HepG2 (cell line): ENCODE results near the gene MYOM1. TPM values are rescaled to one million over a fixed set of nuclear protein-coding genes. Genes with fewer than 3 reads are reported as not detected.

ENCODE experiments used
- HIVEP1 ChIP-seq: sonication (generic); formaldehyde crosslinking; IDR thresholded peaks from 2 replicates; pipeline ENCODE4 v1.4.0; 2020; ENCODE audit warnings: mild to moderate bottlenecking, missing genetic modification reagents
- SPEN ChIP-seq: sonication (generic); formaldehyde crosslinking; IDR thresholded peaks from 2 replicates; pipeline ENCODE4 v1.5.1; 2020; ENCODE audit warnings: low read depth, mild to moderate bottlenecking, missing genetic modification reagents
- SYNCRIP ChIP-seq: fragments of 200-400 bp; formaldehyde crosslinking; IDR thresholded peaks from 2 replicates; pipeline ENCODE4 v1.6.1; 2018; ENCODE audit warnings: mild to moderate bottlenecking, low read depth, low read length; ENCODE audit not compliant: insufficient read depth
- TBX3 ChIP-seq: fragments of 450-650 bp; IDR thresholded peaks from 2 replicates; pipeline ENCODE4 v1.6.1; 2017; ENCODE audit warnings: antibody characterized with exemption, mild to moderate bottlenecking, inconsistent platforms, borderline replicate concordance
- THAP11 ChIP-seq: IDR thresholded peaks from 2 replicates; pipeline ENCODE4 v1.6.1; 2016; ENCODE audit warnings: missing biosample characterization, missing genetic modification reagents
- TOE1 ChIP-seq: sonication (generic); formaldehyde crosslinking; IDR thresholded peaks from 2 replicates; pipeline ENCODE4 v1.4.0; 2020; ENCODE audit warnings: mild to moderate bottlenecking, missing genetic modification reagents
- ZNF329 ChIP-seq: sonication (generic); formaldehyde crosslinking; IDR thresholded peaks from 2 replicates; pipeline ENCODE4 v1.9.0; 2021; ENCODE audit warnings: low read depth, mild to moderate bottlenecking, missing genetic modification reagents
- ZNF75D ChIP-seq: sonication (generic); formaldehyde crosslinking; IDR thresholded peaks from 2 replicates; pipeline ENCODE4 v1.8.1; 2023; ENCODE audit warnings: missing genetic modification reagents, mild to moderate bottlenecking, borderline replicate concordance
- ZSCAN20 ChIP-seq: sonication (generic); formaldehyde crosslinking; IDR thresholded peaks from 2 replicates; pipeline ENCODE4 v1.4.0; 2020; ENCODE audit warnings: missing genetic modification reagents, mild to moderate bottlenecking, borderline replicate concordance
- polyA plus RNA-seq, 8 experiments: library from polyadenylated mRNA; depleted of rRNA in 3 of 8; stranded (reverse) in 7 of 8; unstranded in 1 of 8; fragments of >200 nt; fragmentation: Illumina TruSeq in 4 of 8; extraction: Trizol in 4 of 8; gene quantifications; 2 replicates each; pipeline versions ENCODE4 v1.2.1 to v1.2.3, GENCODE V29; 2011 to 2016; ENCODE audit warnings: low read depth in 4 of 8, missing spikeins in 1 of 8, mixed read lengths in 1 of 8; ENCODE audit not compliant: insufficient read depth in 1 of 8
- total RNA-seq, 5 experiments: library from RNA; depleted of rRNA; stranded (reverse); fragments of >200 nt; fragmentation: Illumina TruSeq; extraction: Trizol; gene quantifications; 2 replicates each; pipeline ENCODE4 v1.2.3, GENCODE V29; 2016; ENCODE audit warnings: low read depth in 1 of 5
- TF ChIP-seq, protein P1 (sequence below): fragments of 450-650 bp; IDR thresholded peaks from 2 replicates; pipeline ENCODE4 v1.6.1; 2017; ENCODE audit warnings: mild to moderate bottlenecking
- TF ChIP-seq, protein P2 (sequence below): sonication (generic); formaldehyde crosslinking; conservative IDR thresholded peaks from 2 replicates; pipeline ENCODE4 v1.4.0; 2020; ENCODE audit warnings: missing genetic modification reagents
- TF ChIP-seq, protein P3 (sequence below): sonication (generic); formaldehyde crosslinking; IDR thresholded peaks from 2 replicates; pipeline ENCODE4 v1.4.0; 2020; ENCODE audit warnings: missing genetic modification reagents, borderline replicate concordance
- TF ChIP-seq, protein P4 (sequence below): sonication (generic); formaldehyde crosslinking; IDR thresholded peaks from 2 replicates; pipeline ENCODE4 v1.5.0; 2020; ENCODE audit warnings: mild to moderate bottlenecking, missing genetic modification reagents, borderline replicate concordance
- TF ChIP-seq, protein P5 (sequence below): sonication (generic); formaldehyde crosslinking; IDR thresholded peaks from 2 replicates; pipeline ENCODE4 v1.5.0; 2020; ENCODE audit warnings: mild to moderate bottlenecking, missing genetic modification reagents

The MYOM1 gene
- total and polyA plus RNA-seq, 2 of the 13 experiments (the other 11 are each of a cell fraction or from before 2014, with no cell fraction given) = 0.46 to 0.98 TPM

DNA sequence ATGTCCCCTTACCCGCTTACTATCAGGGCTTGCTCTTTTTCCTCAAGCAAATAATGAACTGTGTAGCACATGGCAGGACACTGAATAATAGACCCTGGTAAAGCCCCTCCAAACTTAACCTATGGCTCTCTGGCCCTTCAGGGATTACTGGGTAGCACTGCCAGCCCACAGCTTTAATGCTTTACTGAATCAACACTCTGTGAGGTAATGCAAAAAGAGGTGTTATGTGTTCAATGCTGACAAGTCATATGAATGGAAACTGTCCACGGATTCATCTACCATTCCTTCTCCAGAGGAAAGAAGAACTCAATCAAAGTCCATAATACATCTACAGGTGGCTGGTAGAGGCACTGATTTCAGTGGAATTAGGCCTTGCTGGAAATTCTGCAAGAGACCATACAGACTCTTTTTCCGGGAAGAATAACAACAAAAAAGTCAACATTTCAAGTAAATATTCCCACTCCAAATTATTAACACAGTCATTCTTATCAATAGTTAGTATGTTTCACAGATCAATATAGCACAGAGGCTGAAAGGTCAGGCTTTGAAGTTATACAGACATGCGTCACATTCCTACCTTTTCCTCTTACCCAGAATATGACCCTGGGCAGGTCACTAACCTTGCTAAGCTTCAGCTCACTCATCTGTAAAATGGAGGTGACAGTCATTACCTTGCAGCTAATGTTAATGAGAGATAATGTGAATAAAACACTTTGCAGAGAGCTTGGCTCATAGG is 13.8 kb upstream of the MYOM1 start (continued):
- TF ChIP-seq, protein P1, sequence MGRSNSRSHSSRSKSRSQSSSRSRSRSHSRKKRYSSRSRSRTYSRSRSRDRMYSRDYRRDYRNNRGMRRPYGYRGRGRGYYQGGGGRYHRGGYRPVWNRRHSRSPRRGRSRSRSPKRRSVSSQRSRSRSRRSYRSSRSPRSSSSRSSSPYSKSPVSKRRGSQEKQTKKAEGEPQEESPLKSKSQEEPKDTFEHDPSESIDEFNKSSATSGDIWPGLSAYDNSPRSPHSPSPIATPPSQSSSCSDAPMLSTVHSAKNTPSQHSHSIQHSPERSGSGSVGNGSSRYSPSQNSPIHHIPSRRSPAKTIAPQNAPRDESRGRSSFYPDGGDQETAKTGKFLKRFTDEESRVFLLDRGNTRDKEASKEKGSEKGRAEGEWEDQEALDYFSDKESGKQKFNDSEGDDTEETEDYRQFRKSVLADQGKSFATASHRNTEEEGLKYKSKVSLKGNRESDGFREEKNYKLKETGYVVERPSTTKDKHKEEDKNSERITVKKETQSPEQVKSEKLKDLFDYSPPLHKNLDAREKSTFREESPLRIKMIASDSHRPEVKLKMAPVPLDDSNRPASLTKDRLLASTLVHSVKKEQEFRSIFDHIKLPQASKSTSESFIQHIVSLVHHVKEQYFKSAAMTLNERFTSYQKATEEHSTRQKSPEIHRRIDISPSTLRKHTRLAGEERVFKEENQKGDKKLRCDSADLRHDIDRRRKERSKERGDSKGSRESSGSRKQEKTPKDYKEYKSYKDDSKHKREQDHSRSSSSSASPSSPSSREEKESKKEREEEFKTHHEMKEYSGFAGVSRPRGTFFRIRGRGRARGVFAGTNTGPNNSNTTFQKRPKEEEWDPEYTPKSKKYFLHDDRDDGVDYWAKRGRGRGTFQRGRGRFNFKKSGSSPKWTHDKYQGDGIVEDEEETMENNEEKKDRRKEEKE = no peak
- TF ChIP-seq ZNF75D (CRISPR knock-in tag) (no peak), ZNF329 (no peak), TBX3 (peak; percentile 96), HIVEP1 (CRISPR knock-in tag) (no peak), SPEN (CRISPR knock-in tag) (no peak), SYNCRIP (no peak), THAP11 (CRISPR knock-in tag) (0 out of 2 replicates have a peak, but pooled peaks have one; percentile 47), TOE1 (CRISPR knock-in tag) (no peak; the same call in none of the 2 replicates), ZSCAN20 (CRISPR knock-in tag) (no peak)
- TF ChIP-seq, protein P2, sequence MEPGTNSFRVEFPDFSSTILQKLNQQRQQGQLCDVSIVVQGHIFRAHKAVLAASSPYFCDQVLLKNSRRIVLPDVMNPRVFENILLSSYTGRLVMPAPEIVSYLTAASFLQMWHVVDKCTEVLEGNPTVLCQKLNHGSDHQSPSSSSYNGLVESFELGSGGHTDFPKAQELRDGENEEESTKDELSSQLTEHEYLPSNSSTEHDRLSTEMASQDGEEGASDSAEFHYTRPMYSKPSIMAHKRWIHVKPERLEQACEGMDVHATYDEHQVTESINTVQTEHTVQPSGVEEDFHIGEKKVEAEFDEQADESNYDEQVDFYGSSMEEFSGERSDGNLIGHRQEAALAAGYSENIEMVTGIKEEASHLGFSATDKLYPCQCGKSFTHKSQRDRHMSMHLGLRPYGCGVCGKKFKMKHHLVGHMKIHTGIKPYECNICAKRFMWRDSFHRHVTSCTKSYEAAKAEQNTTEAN (CRISPR knock-in tag) = peak; percentile 89; the same call in 1 of the 2 replicates
- TF ChIP-seq, protein P3, sequence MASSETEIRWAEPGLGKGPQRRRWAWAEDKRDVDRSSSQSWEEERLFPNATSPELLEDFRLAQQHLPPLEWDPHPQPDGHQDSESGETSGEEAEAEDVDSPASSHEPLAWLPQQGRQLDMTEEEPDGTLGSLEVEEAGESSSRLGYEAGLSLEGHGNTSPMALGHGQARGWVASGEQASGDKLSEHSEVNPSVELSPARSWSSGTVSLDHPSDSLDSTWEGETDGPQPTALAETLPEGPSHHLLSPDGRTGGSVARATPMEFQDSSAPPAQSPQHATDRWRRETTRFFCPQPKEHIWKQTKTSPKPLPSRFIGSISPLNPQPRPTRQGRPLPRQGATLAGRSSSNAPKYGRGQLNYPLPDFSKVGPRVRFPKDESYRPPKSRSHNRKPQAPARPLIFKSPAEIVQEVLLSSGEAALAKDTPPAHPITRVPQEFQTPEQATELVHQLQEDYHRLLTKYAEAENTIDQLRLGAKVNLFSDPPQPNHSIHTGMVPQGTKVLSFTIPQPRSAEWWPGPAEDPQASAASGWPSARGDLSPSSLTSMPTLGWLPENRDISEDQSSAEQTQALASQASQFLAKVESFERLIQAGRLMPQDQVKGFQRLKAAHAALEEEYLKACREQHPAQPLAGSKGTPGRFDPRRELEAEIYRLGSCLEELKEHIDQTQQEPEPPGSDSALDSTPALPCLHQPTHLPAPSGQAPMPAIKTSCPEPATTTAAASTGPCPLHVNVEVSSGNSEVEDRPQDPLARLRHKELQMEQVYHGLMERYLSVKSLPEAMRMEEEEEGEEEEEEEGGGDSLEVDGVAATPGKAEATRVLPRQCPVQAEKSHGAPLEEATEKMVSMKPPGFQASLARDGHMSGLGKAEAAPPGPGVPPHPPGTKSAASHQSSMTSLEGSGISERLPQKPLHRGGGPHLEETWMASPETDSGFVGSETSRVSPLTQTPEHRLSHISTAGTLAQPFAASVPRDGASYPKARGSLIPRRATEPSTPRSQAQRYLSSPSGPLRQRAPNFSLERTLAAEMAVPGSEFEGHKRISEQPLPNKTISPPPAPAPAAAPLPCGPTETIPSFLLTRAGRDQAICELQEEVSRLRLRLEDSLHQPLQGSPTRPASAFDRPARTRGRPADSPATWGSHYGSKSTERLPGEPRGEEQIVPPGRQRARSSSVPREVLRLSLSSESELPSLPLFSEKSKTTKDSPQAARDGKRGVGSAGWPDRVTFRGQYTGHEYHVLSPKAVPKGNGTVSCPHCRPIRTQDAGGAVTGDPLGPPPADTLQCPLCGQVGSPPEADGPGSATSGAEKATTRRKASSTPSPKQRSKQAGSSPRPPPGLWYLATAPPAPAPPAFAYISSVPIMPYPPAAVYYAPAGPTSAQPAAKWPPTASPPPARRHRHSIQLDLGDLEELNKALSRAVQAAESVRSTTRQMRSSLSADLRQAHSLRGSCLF (CRISPR knock-in tag) = no peak
- TF ChIP-seq, protein P4, sequence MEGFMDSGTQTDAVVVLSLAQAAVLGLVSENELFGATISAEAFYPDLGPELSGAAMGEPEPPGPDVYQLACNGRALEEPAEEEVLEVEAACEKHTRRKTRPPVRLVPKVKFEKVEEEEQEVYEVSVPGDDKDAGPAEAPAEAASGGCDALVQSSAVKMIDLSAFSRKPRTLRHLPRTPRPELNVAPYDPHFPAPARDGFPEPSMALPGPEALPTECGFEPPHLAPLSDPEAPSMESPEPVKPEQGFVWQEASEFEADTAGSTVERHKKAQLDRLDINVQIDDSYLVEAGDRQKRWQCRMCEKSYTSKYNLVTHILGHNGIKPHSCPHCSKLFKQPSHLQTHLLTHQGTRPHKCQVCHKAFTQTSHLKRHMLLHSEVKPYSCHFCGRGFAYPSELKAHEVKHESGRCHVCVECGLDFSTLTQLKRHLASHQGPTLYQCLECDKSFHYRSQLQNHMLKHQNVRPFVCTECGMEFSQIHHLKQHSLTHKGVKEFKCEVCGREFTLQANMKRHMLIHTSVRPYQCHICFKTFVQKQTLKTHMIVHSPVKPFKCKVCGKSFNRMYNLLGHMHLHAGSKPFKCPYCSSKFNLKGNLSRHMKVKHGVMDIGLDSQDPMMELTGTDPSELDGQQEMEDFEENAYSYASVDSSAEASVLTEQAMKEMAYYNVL (CRISPR knock-in tag) = peak; percentile 92
- TF ChIP-seq, protein P5, sequence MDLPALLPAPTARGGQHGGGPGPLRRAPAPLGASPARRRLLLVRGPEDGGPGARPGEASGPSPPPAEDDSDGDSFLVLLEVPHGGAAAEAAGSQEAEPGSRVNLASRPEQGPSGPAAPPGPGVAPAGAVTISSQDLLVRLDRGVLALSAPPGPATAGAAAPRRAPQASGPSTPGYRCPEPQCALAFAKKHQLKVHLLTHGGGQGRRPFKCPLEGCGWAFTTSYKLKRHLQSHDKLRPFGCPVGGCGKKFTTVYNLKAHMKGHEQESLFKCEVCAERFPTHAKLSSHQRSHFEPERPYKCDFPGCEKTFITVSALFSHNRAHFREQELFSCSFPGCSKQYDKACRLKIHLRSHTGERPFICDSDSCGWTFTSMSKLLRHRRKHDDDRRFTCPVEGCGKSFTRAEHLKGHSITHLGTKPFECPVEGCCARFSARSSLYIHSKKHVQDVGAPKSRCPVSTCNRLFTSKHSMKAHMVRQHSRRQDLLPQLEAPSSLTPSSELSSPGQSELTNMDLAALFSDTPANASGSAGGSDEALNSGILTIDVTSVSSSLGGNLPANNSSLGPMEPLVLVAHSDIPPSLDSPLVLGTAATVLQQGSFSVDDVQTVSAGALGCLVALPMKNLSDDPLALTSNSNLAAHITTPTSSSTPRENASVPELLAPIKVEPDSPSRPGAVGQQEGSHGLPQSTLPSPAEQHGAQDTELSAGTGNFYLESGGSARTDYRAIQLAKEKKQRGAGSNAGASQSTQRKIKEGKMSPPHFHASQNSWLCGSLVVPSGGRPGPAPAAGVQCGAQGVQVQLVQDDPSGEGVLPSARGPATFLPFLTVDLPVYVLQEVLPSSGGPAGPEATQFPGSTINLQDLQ (CRISPR knock-in tag) = no peak
